ENCODE measurements around the gene CCT3. TPM values are rescaled to one million over a fixed set of nuclear protein-coding genes. Genes with fewer than 3 reads are reported as not detected.

Gene CCT3
- total and polyA plus RNA-seq, 2 experiments from 2014 or later = 405 to 618 TPM

- no peak for TF ChIP-seq ZNF462 (CRISPR knock-in tag; IDR thresholded peaks at IDR 0.05)
- no peak for TF ChIP-seq CREB1 (CRISPR knock-in tag; IDR thresholded peaks at IDR 0.05; ENCODE audit: low read depth)
- no peak for TF ChIP-seq POLR2AphosphoS5 (IDR thresholded peaks at IDR 0.05; ENCODE audit: low read depth)
- TF ChIP-seq EZH2phosphoT487 (IDR thresholded peaks at IDR 0.05; ENCODE audit: unreplicated experiment) = no peak
- TF ChIP-seq STAT1 (IDR thresholded peaks at IDR 0.05; ENCODE audit: unreplicated experiment) = no peak
- TF ChIP-seq JUNB (IDR thresholded peaks at IDR 0.05; ENCODE audit: unreplicated experiment) = no peak
- TF ChIP-seq ZNF331 (CRISPR knock-in tag; IDR thresholded peaks at IDR 0.05; ENCODE audit: low read depth) = no peak
- no peak for TF ChIP-seq REST (IDR thresholded peaks at IDR 0.05; ENCODE audit: unreplicated experiment)
- TF ChIP-seq ZNF114 (CRISPR knock-in tag; IDR thresholded peaks at IDR 0.05) = no peak
- no peak for TF ChIP-seq EZH2 (IDR thresholded peaks at IDR 0.05; ENCODE audit: low read depth, unreplicated experiment)
Measured at GRCh38 chr1:156386134-156386901, 48.2 kb upstream of the CCT3 start (continued).

Data from GM23338 (cell line).